Adrenal gland (tissue), 5 donors: ENCODE results near the gene MEDAG.

Experiments used
- POLR2A ChIP-seq, 2 donors: fragments of 450-650 bp; IDR thresholded peaks; one replicate each; pipeline ENCODE4 v1.6.1; 2017; ENCODE audit warnings: antibody characterized with exemption in 2 of 2, mild to moderate bottlenecking in 2 of 2, moderate library complexity in 1 of 2
- TF ChIP-seq, protein P1 (sequence below), 6 experiments: fragments of 450-650 bp in 4 of 6; fragments of 200-600 bp in 2 of 6; sonication (generic) in 1 of 6; IDR thresholded peaks; 1 replicate in 5 of 6; 2 replicates in 1 of 6; pipeline versions ENCODE4 v1.5.1 to v1.8.0; 2016 to 2021; ENCODE audit warnings: antibody characterized with exemption in 6 of 6, mild to moderate bottlenecking in 2 of 6, moderate library complexity in 1 of 6
- donor health status: DM: no; HTN: no; CAD: no.

DNA sequence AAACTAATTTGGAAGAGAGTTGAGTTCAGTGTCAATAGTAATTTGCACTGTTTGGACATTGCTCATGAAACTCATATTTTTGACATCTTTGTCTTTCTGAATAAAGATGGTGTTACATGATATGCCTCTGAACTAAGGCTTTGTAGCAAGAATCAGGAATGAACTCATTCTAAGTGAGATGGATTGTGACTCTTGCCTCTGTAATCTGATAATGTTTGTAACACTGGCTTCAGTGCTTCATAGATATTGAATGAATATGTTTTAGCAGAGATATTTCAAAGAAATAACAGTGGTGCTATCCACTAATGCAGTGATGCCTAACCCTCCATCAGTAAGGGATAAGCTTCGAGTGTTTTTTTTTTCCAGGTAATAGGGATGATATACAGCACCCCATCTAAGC is 59.3 kb downstream of the MEDAG start:
- no peak for TF ChIP-seq POLR2A (IDR thresholded peaks at IDR 0.05)
- TF ChIP-seq, protein P1, sequence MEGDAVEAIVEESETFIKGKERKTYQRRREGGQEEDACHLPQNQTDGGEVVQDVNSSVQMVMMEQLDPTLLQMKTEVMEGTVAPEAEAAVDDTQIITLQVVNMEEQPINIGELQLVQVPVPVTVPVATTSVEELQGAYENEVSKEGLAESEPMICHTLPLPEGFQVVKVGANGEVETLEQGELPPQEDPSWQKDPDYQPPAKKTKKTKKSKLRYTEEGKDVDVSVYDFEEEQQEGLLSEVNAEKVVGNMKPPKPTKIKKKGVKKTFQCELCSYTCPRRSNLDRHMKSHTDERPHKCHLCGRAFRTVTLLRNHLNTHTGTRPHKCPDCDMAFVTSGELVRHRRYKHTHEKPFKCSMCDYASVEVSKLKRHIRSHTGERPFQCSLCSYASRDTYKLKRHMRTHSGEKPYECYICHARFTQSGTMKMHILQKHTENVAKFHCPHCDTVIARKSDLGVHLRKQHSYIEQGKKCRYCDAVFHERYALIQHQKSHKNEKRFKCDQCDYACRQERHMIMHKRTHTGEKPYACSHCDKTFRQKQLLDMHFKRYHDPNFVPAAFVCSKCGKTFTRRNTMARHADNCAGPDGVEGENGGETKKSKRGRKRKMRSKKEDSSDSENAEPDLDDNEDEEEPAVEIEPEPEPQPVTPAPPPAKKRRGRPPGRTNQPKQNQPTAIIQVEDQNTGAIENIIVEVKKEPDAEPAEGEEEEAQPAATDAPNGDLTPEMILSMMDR (IDR thresholded peaks at IDR 0.05) = no peak
